A673 (cell line): ENCODE measurements around the gene FDXR.

Source experiments
- EZH2 ChIP-seq: fragments of 200-600 bp; sonication (generic); IDR thresholded peaks from 2 replicates; pipeline ENCODE4 v1.6.1; 2017; ENCODE audit warnings: borderline replicate concordance, low read depth, mild to moderate bottlenecking, mixed read lengths, antibody characterized with exemption, low read length; ENCODE audit not compliant: poor library complexity, severe bottlenecking
- TF ChIP-seq, protein P1 (sequence below): fragments of 300-800, 200-600 bp; sonication (generic); conservative IDR thresholded peaks from 2 replicates; pipeline ENCODE4 v1.5.1; 2017; ENCODE audit warnings: low read depth, mild to moderate bottlenecking, antibody characterized with exemption, low read length, moderate library complexity, mixed read lengths

DNA sequence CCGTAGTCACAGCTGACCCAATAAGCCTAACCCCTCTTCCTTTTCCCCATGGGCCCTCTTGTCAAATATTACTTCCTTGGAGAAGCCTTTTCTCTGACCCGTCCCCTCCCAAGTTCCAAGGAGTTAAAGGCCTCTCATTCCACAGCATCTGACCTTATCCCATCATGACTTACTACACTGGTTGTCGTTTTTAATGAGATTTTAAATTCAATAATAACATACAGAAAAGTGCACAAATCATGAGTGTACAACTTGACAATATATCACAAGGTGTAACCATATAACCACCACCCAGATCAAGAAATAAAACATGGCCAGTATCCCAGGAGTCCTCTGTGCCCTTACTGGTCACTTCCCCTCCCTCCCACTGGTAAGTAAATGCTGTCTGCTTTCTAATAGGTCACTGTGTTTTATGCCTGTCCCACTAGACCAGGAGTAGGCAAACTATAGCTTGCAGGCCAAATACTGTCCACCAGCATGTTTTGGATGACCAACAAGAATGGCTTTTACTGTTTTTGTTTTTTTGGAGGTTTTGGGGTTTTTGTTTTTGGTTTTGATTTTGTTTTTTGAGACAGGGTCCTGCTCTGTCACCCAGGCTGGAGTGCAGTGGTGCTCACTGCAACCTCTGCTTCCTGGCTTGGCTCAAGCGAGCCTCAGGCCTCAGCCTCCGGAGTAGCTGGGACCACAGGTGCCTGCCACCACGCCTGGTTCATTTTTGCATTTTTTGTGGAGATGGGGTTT lies 1.2 kb upstream of the FDXR start:
- TF ChIP-seq, protein P1, sequence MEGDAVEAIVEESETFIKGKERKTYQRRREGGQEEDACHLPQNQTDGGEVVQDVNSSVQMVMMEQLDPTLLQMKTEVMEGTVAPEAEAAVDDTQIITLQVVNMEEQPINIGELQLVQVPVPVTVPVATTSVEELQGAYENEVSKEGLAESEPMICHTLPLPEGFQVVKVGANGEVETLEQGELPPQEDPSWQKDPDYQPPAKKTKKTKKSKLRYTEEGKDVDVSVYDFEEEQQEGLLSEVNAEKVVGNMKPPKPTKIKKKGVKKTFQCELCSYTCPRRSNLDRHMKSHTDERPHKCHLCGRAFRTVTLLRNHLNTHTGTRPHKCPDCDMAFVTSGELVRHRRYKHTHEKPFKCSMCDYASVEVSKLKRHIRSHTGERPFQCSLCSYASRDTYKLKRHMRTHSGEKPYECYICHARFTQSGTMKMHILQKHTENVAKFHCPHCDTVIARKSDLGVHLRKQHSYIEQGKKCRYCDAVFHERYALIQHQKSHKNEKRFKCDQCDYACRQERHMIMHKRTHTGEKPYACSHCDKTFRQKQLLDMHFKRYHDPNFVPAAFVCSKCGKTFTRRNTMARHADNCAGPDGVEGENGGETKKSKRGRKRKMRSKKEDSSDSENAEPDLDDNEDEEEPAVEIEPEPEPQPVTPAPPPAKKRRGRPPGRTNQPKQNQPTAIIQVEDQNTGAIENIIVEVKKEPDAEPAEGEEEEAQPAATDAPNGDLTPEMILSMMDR: no peak
- TF ChIP-seq EZH2: no peak
